Measurements from ENCODE around the gene TMEM167A. TPM values are rescaled to one million over a fixed set of nuclear protein-coding genes. Genes with fewer than 3 reads are reported as not detected.

TMEM167A gene
- total RNA-seq, 1 donor from 2014 or later = 39.9 TPM

- ATAC-seq (ENCODE audit: poor library complexity) (no peak), DNase-seq (no peak)
- intact Hi-C loops (cut with DNase I) = no loop called here
Measured at GRCh38 chr5:83048811-83049210, 28.4 kb downstream of the TMEM167A start.

GRCh38 chr5:83048277-83048676 is 28.9 kb downstream of the TMEM167A start:
- ATAC-seq (ENCODE audit: poor library complexity) (no peak), DNase-seq (no peak)
- intact Hi-C loops (cut with DNase I) = no loop called here

- DNase-seq = no peak
- intact Hi-C loops (cut with DNase I) = no loop called here
- no peak for ATAC-seq (ENCODE audit: poor library complexity)
Measured at GRCh38 chr5:83044926-83045325, 32.3 kb downstream of the TMEM167A start.

GRCh38 chr5:83042507-83042906 is 34.7 kb downstream of the TMEM167A start:
- intact Hi-C loops (cut with DNase I) = no loop called here
- ATAC-seq (ENCODE audit: poor library complexity) (no peak), DNase-seq (no peak)

GRCh38 chr5:83038924-83039323 is 38.3 kb downstream of the TMEM167A start:
- DNase-seq = no peak
- intact Hi-C loops (cut with DNase I) = no loop called here
- ATAC-seq (ENCODE audit: poor library complexity) = no peak

GRCh38 chr5:83036991-83037575 is 40.1 kb downstream of the TMEM167A start:
- ATAC-seq (ENCODE audit: poor library complexity) (no peak), DNase-seq (no peak)
- intact Hi-C loops (cut with DNase I) = no loop called here

- intact Hi-C loops (cut with DNase I) = no loop called here
- DNase-seq = peak; percentile 72
- peak; percentile 97 for ATAC-seq (ENCODE audit: poor library complexity)
Measured at GRCh38 chr5:83035373-83036100, 41.7 kb downstream of the TMEM167A start.

- DNase-seq (no peak), ATAC-seq (ENCODE audit: poor library complexity) (no peak)
- intact Hi-C loops (cut with DNase I) = no loop called here
Measured at GRCh38 chr5:83034528-83035207, 42.5 kb downstream of the TMEM167A start.

GRCh38 chr5:83034036-83034435 is 43.2 kb downstream of the TMEM167A start:
- intact Hi-C loops (cut with DNase I) = no loop called here
- no peak for DNase-seq
- no peak for ATAC-seq (ENCODE audit: poor library complexity)

- intact Hi-C loops (cut with DNase I) = no loop called here
- ATAC-seq (ENCODE audit: poor library complexity) (no peak), DNase-seq (no peak)
Measured at GRCh38 chr5:83031381-83031780, 45.8 kb downstream of the TMEM167A start.

GRCh38 chr5:83029912-83030311 is 47.3 kb downstream of the TMEM167A start:
- ATAC-seq (ENCODE audit: poor library complexity) (no peak), DNase-seq (no peak)
- intact Hi-C loops (cut with DNase I) = no loop called here

- ATAC-seq (ENCODE audit: poor library complexity) (no peak), DNase-seq (no peak)
- intact Hi-C loops (cut with DNase I) = no loop called here
Measured at GRCh38 chr5:83026930-83027687, 50.1 kb downstream of the TMEM167A start.

GRCh38 chr5:83026516-83026915 is 50.7 kb downstream of the TMEM167A start:
- intact Hi-C loops (cut with DNase I) = no loop called here
- no peak for DNase-seq
- no peak for ATAC-seq (ENCODE audit: poor library complexity)

GRCh38 chr5:83025690-83026478 is 51.3 kb downstream of the TMEM167A start:
- intact Hi-C loops (cut with DNase I) = no loop called here
- ATAC-seq (ENCODE audit: poor library complexity) (no peak), DNase-seq (no peak)

GRCh38 chr5:83022334-83022733 is 54.9 kb downstream of the TMEM167A start:
- intact Hi-C loops (cut with DNase I) = no loop called here
- DNase-seq (no peak), ATAC-seq (ENCODE audit: poor library complexity) (no peak)

- intact Hi-C loops (cut with DNase I) = no loop called here
- no peak for ATAC-seq (ENCODE audit: poor library complexity)
- no peak for DNase-seq
Measured at GRCh38 chr5:83015676-83016075, 61.5 kb downstream of the TMEM167A start.

- no peak for ATAC-seq (ENCODE audit: poor library complexity)
- intact Hi-C loops (cut with DNase I) = no loop called here
- no peak for DNase-seq
Measured at GRCh38 chr5:83011985-83012384, 65.2 kb downstream of the TMEM167A start.

GRCh38 chr5:83009408-83009807 is 67.8 kb downstream of the TMEM167A start:
- ATAC-seq (ENCODE audit: poor library complexity) (no peak), DNase-seq (no peak)
- intact Hi-C loops (cut with DNase I) = no loop called here

GRCh38 chr5:83007755-83008154 is 69.4 kb downstream of the TMEM167A start:
- ATAC-seq (ENCODE audit: poor library complexity) (no peak), DNase-seq (no peak)
- intact Hi-C loops (cut with DNase I) = no loop called here

Measured in Right ventricle myocardium superior (tissue), 1 donor.